HG03469 (cell line): Measurements from ENCODE around the gene PITX2.

Experiments
- ATAC-seq: cut with Tn5 transposase; IDR thresholded peaks from one replicate; pipeline ENCODE4 v1.9.1; 2021; ENCODE audit warnings: mild to moderate bottlenecking, moderate library complexity, moderate number of reproducible peaks; ENCODE audit not compliant: unreplicated experiment

Gene PITX2

DNA sequence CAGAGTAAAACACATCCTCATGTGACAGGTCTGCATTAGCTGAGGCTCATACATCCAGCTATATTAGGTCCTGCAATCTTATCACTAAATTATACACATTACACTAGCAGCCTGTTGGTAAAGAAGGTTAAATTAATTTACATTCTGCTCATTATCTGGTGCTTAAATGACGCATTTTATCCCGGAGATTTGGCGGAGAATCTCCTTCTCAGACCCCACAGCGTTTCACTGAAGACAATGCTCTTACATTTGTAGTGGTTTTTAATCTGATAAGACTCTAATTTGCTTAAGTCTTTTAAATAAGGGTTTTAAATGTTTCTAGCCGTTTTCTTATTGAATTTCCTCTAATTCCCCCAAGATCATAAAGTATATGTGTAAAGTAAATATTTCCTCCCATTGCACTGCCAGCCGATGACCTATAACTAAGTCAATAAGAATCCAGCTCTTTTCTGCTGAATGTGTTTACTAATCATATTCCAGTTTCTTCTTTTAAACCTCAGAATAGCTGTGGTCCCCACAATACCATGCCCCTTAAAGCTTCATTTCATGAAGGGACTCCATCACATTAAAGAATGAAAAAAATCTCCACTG is 2.1 kb upstream of the PITX2 start:
- ATAC-seq = no peak

DNA sequence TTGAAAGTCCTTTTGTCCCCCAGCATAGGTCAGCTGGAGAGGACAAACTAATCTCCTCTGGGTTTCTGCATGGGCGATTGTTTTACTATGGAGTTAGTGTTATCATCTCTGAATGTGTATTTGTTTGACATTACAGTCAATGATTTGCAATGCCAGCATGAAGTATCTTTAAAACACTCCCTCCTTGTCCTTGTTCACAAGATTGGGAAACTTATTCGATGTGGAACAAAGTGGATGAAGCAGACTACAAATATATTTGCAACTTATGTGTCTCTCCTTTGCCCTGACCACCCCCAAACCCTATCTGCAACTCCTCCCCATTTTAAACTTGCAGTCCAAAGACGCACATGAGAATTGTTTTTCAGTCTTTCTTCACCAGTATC is 1.5 kb upstream of the PITX2 start:
- no peak for ATAC-seq

- ATAC-seq = no peak
Observed at GRCh38 chr4:110623718-110624397, 981 bp upstream of the PITX2 start.

- no peak for ATAC-seq
Observed at GRCh38 chr4:110621839-110622751, 782 bp downstream of the PITX2 start.

- ATAC-seq = no peak
Observed at GRCh38 chr4:110621328-110621812, 1.5 kb downstream of the PITX2 start.

- no peak for ATAC-seq
Observed at GRCh38 chr4:110620691-110621327, 2.1 kb downstream of the PITX2 start.

DNA sequence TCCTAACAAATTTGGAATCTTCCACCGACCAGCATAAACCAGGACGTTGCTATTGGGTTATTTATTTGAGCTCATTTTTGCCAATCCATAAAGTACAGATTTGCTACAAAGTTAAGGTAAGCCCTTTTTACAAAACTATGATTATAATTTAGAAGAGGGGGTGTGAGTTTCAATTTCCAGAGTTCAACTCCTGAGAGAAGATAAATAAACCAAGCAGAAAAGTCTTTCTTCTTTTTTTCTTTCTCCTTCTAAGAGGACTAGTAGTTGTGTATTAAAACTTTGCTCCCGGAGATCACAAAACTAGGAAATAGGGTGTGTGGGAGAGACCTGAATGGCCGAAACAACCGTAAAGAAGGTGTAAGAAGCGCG is 2.6 kb downstream of the PITX2 start:
- ATAC-seq = no peak

DNA sequence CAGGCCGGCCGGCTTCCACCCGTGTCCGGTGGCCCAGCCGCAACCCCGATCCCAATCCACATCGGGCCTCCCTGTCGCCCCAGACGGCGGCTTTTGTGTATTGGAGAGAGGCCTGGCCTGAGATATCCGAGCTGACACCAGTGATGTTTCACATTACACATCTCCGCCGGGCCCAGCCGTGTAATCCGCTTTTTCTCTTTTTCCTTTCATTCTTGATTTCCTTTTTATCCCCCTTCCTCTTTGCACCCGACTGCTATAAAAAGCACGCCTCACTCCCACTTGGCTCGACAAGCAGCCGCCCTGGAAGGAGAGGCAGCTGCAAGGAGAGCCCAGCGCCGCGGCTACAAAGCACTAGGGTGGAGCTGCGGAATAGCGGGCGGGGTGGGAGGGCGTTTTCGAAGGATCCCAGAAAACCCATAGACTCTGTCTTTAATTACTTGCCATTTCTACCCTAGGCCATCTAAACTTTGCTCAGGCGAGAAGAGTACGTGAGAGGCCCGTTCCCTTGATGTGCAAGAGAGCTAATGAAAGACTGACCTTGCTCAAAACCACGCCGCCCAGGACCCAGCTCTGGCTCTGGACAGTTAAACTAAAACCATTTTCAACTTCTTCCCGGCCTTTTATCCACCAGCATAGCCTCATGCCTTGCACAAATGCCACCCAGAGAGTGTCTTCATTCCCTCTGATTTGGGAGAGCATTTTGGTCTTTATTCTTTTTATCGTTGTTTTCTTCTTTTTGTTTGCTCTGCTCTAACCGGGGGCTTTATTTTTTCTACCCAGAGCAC is 3.2 kb downstream of the PITX2 start:
- no peak for ATAC-seq

DNA sequence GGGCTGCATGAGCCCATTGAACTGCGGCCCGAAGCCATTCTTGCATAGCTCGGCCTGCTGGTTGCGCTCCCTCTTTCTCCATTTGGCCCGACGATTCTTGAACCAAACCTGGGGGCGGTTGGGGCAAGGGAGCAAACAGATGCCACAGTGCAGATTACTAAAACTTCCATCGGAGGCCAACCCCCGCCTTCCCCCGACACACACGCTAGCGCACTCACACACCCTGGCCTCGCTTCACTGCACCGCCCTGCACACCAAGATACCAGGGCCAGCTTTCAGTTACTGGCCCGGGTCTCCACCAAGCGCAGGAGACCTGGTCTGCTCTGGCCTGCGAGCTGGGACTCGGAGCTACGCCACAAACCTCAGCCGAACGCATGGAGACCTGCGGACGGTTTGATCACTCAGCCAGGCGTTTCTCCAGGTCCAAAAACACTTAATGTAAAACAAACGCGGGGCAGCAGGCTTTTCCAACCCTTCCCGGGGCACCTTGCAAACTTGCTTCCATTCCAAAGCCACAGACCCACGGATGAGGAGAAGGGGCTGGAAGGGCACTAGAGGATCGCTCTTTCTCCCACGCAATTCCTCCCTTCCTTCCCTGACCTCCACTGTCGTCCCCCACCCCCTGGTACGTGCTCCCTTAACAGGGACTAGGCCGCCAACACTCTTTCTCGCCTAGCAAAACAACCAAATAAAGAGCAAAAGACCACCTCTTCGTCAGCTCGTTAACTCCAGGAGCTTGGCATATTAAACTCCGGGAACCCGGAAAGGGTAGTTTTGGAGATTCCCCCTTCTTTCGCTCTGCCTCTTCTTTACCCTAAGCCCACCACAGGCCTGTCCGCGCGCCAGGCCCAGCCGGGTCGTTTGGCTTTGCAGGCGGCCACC is 4.1 kb downstream of the PITX2 start:
- ATAC-seq = no peak

DNA sequence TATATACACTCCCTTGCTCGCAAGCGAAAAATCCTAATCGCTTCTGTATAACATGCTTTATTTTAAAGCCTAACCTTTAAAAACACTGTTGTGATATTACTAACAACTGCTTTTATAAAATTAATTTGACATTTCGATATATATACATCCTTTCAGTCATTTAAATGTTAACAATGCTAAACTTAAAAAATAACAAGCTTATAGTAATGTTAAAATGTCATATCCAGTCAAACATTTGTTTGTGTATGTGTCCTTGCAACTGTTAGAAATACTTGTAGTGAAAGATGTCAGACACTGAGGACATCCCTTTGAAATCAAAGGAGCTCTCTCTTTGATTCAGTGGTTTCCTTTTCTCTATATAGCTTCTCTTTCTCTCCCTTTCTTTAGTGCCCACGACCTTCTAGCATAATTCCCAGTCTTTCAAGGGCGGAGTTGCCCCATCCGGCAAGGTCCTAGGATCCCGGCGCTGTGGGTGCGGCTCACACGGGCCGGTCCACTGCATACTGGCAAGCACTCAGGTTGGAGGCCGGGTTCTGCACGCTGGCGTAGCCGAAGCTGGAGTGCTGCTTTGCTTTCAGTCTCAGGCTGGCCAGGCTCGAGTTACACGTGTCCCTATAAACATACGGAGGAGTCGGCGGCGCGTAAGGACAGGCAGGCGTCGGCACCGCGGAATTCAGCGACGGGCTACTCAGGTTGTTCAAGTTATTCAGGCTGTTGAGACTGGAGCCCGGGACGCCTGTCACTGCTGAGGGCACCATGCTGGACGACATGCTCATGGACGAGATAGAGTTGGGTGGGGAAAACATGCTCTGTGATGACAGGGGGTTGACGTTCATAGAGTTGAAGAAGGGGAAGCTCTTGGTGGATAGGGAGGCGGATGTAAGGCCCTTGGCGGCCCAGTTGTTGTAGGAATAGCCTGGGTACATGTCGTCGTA is 5.0 kb downstream of the PITX2 start:
- ATAC-seq = no peak

- ATAC-seq = no peak
Observed at GRCh38 chr4:110617075-110617640, 5.7 kb downstream of the PITX2 start.

DNA sequence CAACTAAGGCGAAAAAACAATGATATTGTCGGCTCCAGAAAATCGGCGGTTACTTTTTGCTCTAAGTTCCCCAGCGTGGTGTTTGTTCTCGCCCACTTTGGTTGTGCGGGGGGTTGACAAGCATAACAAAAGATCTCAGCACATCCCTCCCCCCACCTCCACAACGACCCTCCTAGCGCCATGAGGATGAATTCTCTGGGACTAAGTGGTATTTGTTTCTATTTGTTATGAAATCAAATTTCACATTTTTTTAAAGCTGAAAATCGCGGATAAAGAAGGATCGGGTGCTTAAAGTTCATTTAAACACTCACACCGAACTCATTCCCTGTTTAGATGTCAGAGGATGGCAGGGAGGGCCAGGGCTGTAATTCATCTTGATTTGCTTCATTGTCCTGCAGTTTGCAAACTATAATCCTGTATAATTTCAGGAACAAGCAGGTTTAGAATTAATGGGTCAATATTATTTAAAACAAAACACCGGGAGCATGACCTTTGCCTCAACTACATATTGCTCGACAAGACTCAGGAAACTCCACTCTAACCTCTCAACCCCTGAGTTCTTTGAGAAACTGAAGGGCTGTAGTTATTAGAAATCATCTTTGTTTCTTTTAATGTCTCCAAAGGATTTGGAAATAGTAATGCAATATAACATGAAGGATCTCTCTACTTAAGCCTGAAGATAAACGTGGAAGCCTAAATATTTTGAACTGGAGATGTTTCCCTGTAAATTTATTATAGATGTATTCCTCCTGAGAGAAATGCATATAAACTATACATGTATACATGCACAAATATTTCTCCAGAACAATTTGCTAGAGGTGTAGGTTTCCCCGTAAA is 6.4 kb downstream of the PITX2 start:
- ATAC-seq = no peak

GRCh38 chr4:110615353-110616237 is 7.3 kb downstream of the PITX2 start:
- no peak for ATAC-seq

GRCh38 chr4:110614976-110615352 is 7.9 kb downstream of the PITX2 start:
- ATAC-seq = no peak

GRCh38 chr4:110614173-110614963 is 8.5 kb downstream of the PITX2 start:
- ATAC-seq = no peak
